ENCODE measurements around the gene IGSF21. TPM values are rescaled to one million over a fixed set of nuclear protein-coding genes. Genes with fewer than 3 reads are reported as not detected.

Gene IGSF21
- total RNA-seq, 4 donors from 2014 or later, result 0.26 to 2.7 (median 0.88) TPM; not detected in 1

GRCh38 chr1:18313523-18313922 lies 205.9 kb downstream of the IGSF21 start:
- Histone ChIP-seq H3K27ac (no peak overlapping the region), H3K4me1 (no peaks in the 10 kb centered on the region), H3K36me3 (no peaks in the 10 kb centered on the region), H3K4me3 (no peak overlapping the region), H3K27me3 (peaks cover 0 to 5% (median 0%) of the 10 kb centered on the region in 4 donors), H3K9me3 (no peaks in the 10 kb centered on the region)
- TF ChIP-seq POLR2A (IDR thresholded peaks at IDR 0.05), result no peak
- no peak for TF ChIP-seq CTCF (IDR thresholded peaks at IDR 0.05)
- DNase-seq, result no peak
- WGBS, 2 donors, result 48 to 79% methylated on average over 2 of the region's 2 CpGs
- intact Hi-C loops (cut with DNase I), result no loop called here

- 67% methylated on average over 4 to 7 of the region's 9 CpGs for WGBS, 2 donors
- peaks cover 0 to 6% (median 5%) of the 10 kb centered on the region in 3 donors for H3K9me3 ChIP-seq
Observed at GRCh38 chr1:18314399-18314798, 206.8 kb downstream of the IGSF21 start.

GRCh38 chr1:18315449-18315848 lies 207.9 kb downstream of the IGSF21 start:
- no peaks in the 10 kb centered on the region for H3K27me3 ChIP-seq
- no peaks in the 10 kb centered on the region for H3K4me1 ChIP-seq
- no peaks in the 10 kb centered on the region for H3K36me3 ChIP-seq
- H3K27ac ChIP-seq, result no peak overlapping the region
- 69 to 79% methylated on average over 1 of the region's 1 CpG for WGBS, 2 donors
- H3K9me3 ChIP-seq, result peaks cover 0 to 6% (median 5%) of the 10 kb centered on the region in 3 donors
- intact Hi-C loops (cut with DNase I), result no loop called here
- H3K4me3 ChIP-seq, result no peak overlapping the region
- TF ChIP-seq POLR2A (IDR thresholded peaks at IDR 0.05), result no peak
- no peak for TF ChIP-seq CTCF (IDR thresholded peaks at IDR 0.05)
- no peak for DNase-seq

More at GRCh38 chr1:18314399-18314798, 206.8 kb downstream of the IGSF21 start:
- intact Hi-C loops (cut with DNase I), result no loop called here
- DNase-seq, result no peak
- Histone ChIP-seq H3K27me3 (peaks cover 0 to 2% (median 0%) of the 10 kb centered on the region in 4 donors), H3K4me3 (no peak overlapping the region), H3K27ac (no peak overlapping the region), H3K36me3 (no peaks in the 10 kb centered on the region), H3K4me1 (no peaks in the 10 kb centered on the region)
- no peak for TF ChIP-seq CTCF (IDR thresholded peaks at IDR 0.05)
- no peak for TF ChIP-seq POLR2A (IDR thresholded peaks at IDR 0.05)

- H3K27ac ChIP-seq, result no peak overlapping the region
- no peak for DNase-seq
- TF ChIP-seq CTCF (IDR thresholded peaks at IDR 0.05) (no peak), POLR2A (IDR thresholded peaks at IDR 0.05) (no peak)
- peaks cover 0 to 7% (median 0%) of the 10 kb centered on the region in 4 donors for H3K27me3 ChIP-seq
- H3K4me1 ChIP-seq, result no peaks in the 10 kb centered on the region
- intact Hi-C loops (cut with DNase I), result no loop called here
- no peak overlapping the region for H3K4me3 ChIP-seq
- H3K36me3 ChIP-seq, result no peaks in the 10 kb centered on the region
- H3K9me3 ChIP-seq, result peaks cover 0 to 6% (median 5%) of the 10 kb centered on the region in 3 donors
- 60 to 78% methylated on average over 2 to 3 of the region's 3 CpGs for WGBS, 2 donors
Observed at GRCh38 chr1:18316764-18317163, 209.2 kb downstream of the IGSF21 start.

GRCh38 chr1:18319099-18319498 lies 211.5 kb downstream of the IGSF21 start:
- intact Hi-C loops (cut with DNase I), result no loop called here
- H3K27ac ChIP-seq, result no peak overlapping the region
- DNase-seq, result no peak
- no peaks in the 10 kb centered on the region for H3K4me1 ChIP-seq
- TF ChIP-seq CTCF (IDR thresholded peaks at IDR 0.05), result no peak
- no peak for TF ChIP-seq POLR2A (IDR thresholded peaks at IDR 0.05)
- H3K36me3 ChIP-seq, result no peaks in the 10 kb centered on the region
- no peak overlapping the region for H3K4me3 ChIP-seq
- peaks cover 0 to 29% (median 0%) of the 10 kb centered on the region in 4 donors for H3K27me3 ChIP-seq
- peaks cover 0 to 6% (median 5%) of the 10 kb centered on the region in 3 donors for H3K9me3 ChIP-seq
